Neural cell (in vitro differentiated cells): ENCODE results near the gene PARD3B. TPM values are rescaled to one million over a fixed set of nuclear protein-coding genes. Genes with fewer than 3 reads are reported as not detected.

Experiments used
- H2AFZ ChIP-seq: fragments of 200-600, 300-800 bp; sonication (generic), shearing (Covaris generic); 2 replicates; pipeline ENCODE4 v1.6.0; 2014; ENCODE audit warnings: low read depth, mild to moderate bottlenecking, antibody characterized with exemption, low read length, moderate library complexity
- H3F3A ChIP-seq: fragments of 200-600 bp; shearing (Covaris generic); 2 replicates; pipeline ENCODE4 v1.6.1; 2016; ENCODE audit warnings: mild to moderate bottlenecking, moderate library complexity, mixed read lengths, antibody characterized with exemption, low read length; ENCODE audit not compliant: insufficient read depth, poor library complexity, severe bottlenecking
- H3K27ac ChIP-seq: fragments of 200-600, 300-800 bp; sonication (generic), shearing (Covaris generic); 2 replicates; pipeline ENCODE4 v1.5.1; 2014; ENCODE audit warnings: mild to moderate bottlenecking, low read length, moderate library complexity
- H3K27me3 ChIP-seq: fragments of 300-800, 200-600 bp; sonication (generic), shearing (Covaris generic); 2 replicates; pipeline ENCODE4 v1.6.0; 2014; ENCODE audit warnings: mild to moderate bottlenecking, low read depth, low read length, moderate library complexity; ENCODE audit not compliant: insufficient read depth
- H3K36me3 ChIP-seq: fragments of 300-800, 200-600 bp; sonication (generic), shearing (Covaris generic); 2 replicates; pipeline ENCODE4 v1.5.1; 2014; ENCODE audit warnings: mild to moderate bottlenecking, antibody characterized with exemption, low read length, moderate library complexity; ENCODE audit not compliant: insufficient read depth
- H3K4me2 ChIP-seq: fragments of 300-800, 200-600 bp; sonication (generic), shearing (Covaris generic); 2 replicates; pipeline ENCODE4 v1.6.0; 2014; ENCODE audit warnings: mild to moderate bottlenecking, low read length
- H3K4me3 ChIP-seq: fragments of 300-800, 200-600 bp; sonication (generic), shearing (Covaris generic); 2 replicates; pipeline ENCODE4 v1.5.1; 2014; ENCODE audit warnings: mild to moderate bottlenecking, low read length, moderate library complexity
- H3K79me2 ChIP-seq: fragments of 200-600 bp; shearing (Covaris generic); replicated peaks from 2 replicates; pipeline ENCODE4 v1.6.0; 2014; ENCODE audit warnings: mild to moderate bottlenecking, low read length, moderate library complexity; ENCODE audit not compliant: insufficient read depth
- H3K9ac ChIP-seq: fragments of 300-800, 200-600 bp; sonication (generic), shearing (Covaris generic); 2 replicates; pipeline ENCODE4 v1.6.1; 2016; ENCODE audit warnings: mild to moderate bottlenecking, low read length, mixed read lengths
- H3K9me2 ChIP-seq: fragments of 200-600 bp; shearing (Covaris generic); 2 replicates; pipeline ENCODE4 v1.6.1; 2016; ENCODE audit warnings: mild to moderate bottlenecking, low read length, mixed read lengths; ENCODE audit not compliant: insufficient read depth
- H3K9me3 ChIP-seq: fragments of 200-600, 300-800 bp; sonication (generic), shearing (Covaris generic); 2 replicates; pipeline ENCODE4 v1.6.1; 2016; ENCODE audit warnings: mild to moderate bottlenecking, mixed run types, low read length, moderate library complexity, mixed read lengths
- H4K20me1 ChIP-seq: fragments of 200-600 bp; shearing (Covaris generic); 2 replicates; pipeline ENCODE4 v1.6.1; 2016; ENCODE audit warnings: mild to moderate bottlenecking, mixed run types; ENCODE audit not compliant: insufficient read depth
- CTCF ChIP-seq: fragments of 450-650 bp; IDR thresholded peaks from 2 replicates; pipeline ENCODE4 v1.5.1; 2014; ENCODE audit warnings: antibody characterized with exemption, mild to moderate bottlenecking, moderate library complexity; ENCODE audit not compliant: poor library complexity, severe bottlenecking
- EP300 ChIP-seq: fragments of 450-650 bp; conservative IDR thresholded peaks from 2 replicates; pipeline ENCODE4 v1.6.1; 2014; ENCODE audit warnings: antibody characterized with exemption, mild to moderate bottlenecking, moderate library complexity; ENCODE audit not compliant: poor library complexity, severe bottlenecking
- EZH2 ChIP-seq: fragments of 200-600, 300-800 bp; shearing (Covaris generic), sonication (generic); IDR thresholded peaks from 2 replicates; pipeline ENCODE4 v1.6.1; 2014; ENCODE audit warnings: antibody characterized with exemption, low read length, borderline replicate concordance, mild to moderate bottlenecking; ENCODE audit not compliant: insufficient read depth, poor library complexity, severe bottlenecking
- MXI1 ChIP-seq: fragments of 450-650 bp; conservative IDR thresholded peaks from 2 replicates; pipeline ENCODE4 v1.6.1; 2014; ENCODE audit warnings: antibody characterized with exemption, mild to moderate bottlenecking; ENCODE audit not compliant: poor library complexity, severe bottlenecking
- POLR2AphosphoS5 ChIP-seq: IDR thresholded peaks from 2 replicates; pipeline ENCODE4 v1.6.1; 2012
- RAD21 ChIP-seq: fragments of 450-650 bp; conservative IDR thresholded peaks from 2 replicates; pipeline ENCODE4 v1.6.1; 2014; ENCODE audit warnings: antibody characterized with exemption, mild to moderate bottlenecking, moderate library complexity
- REST ChIP-seq: IDR thresholded peaks from 2 replicates; pipeline ENCODE4 v1.6.1; 2012; ENCODE audit warnings: borderline replicate concordance
- SMC3 ChIP-seq: fragments of 450-650 bp; conservative IDR thresholded peaks from 2 replicates; pipeline ENCODE4 v1.6.1; 2014; ENCODE audit warnings: antibody characterized with exemption, mild to moderate bottlenecking, moderate library complexity; ENCODE audit not compliant: poor library complexity
- TAF1 ChIP-seq: IDR thresholded peaks from 2 replicates; pipeline ENCODE4 v1.6.1; 2012; ENCODE audit warnings: low read depth
- polyA plus RNA-seq: library from polyadenylated mRNA; depleted of rRNA; stranded (reverse); fragments of >200 nt; gene quantifications from 2 replicates; pipeline ENCODE4 v1.2.3, GENCODE V29; 2014

Gene PARD3B
- polyA plus RNA-seq, 1 donor from 2014 or later: 0.54 TPM

GRCh38 chr2:204891739-204892138 lies 346.5 kb downstream of the PARD3B start:
- Histone ChIP-seq H3K4me2 (no peak overlapping the region), H3K27me3 (no peaks in the 10 kb centered on the region), H3K9me2 (no peaks in the 10 kb centered on the region), H3K27ac (no peak overlapping the region), H3K9ac (no peak overlapping the region), H2AFZ (no peak overlapping the region), H3K4me3 (no peak overlapping the region), H3K9me3 (no peaks in the 10 kb centered on the region), H3K79me2 (no peaks in the 10 kb centered on the region), H3F3A (no peaks in the 10 kb centered on the region), H3K36me3 (no peaks in the 10 kb centered on the region), H4K20me1 (no peaks in the 10 kb centered on the region)
- TF ChIP-seq REST: no peak
- TF ChIP-seq TAF1: no peak
- TF ChIP-seq RAD21: no peak
- no peak for TF ChIP-seq CTCF
- no peak for TF ChIP-seq MXI1
- TF ChIP-seq POLR2AphosphoS5: no peak
- TF ChIP-seq EZH2: no peak
- no peak for TF ChIP-seq EP300
- no peak for TF ChIP-seq SMC3

GRCh38 chr2:204892506-204893255 lies 347.4 kb downstream of the PARD3B start:
- H3F3A ChIP-seq: no peaks in the 10 kb centered on the region
- no peaks in the 10 kb centered on the region for H3K9me2 ChIP-seq
- no peak overlapping the region for H3K9ac ChIP-seq
- no peak overlapping the region for H2AFZ ChIP-seq
- TF ChIP-seq TAF1 (no peak), RAD21 (no peak), CTCF (no peak), EZH2 (no peak), POLR2AphosphoS5 (no peak), SMC3 (no peak), REST (no peak), EP300 (no peak), MXI1 (no peak)
- H3K27me3 ChIP-seq: no peaks in the 10 kb centered on the region
- H4K20me1 ChIP-seq: no peaks in the 10 kb centered on the region
- H3K27ac ChIP-seq: no peak overlapping the region
- no peaks in the 10 kb centered on the region for H3K36me3 ChIP-seq
- H3K79me2 ChIP-seq: no peaks in the 10 kb centered on the region
- no peak overlapping the region for H3K4me2 ChIP-seq
- H3K9me3 ChIP-seq: no peaks in the 10 kb centered on the region
- H3K4me3 ChIP-seq: no peak overlapping the region
